Smooth muscle cell (in vitro differentiated cells): Measurements from ENCODE around the gene HTR5A. TPM values are rescaled to one million over a fixed set of nuclear protein-coding genes. Genes with fewer than 3 reads are reported as not detected.

ENCODE experiments used
- DNase-seq: peaks from one replicate; lab custom pipeline; 2025; ENCODE audit not compliant: unreplicated experiment; lab: John Stamatoyannopoulos, UW
- H2AFZ ChIP-seq: fragments of 200-600 bp; sonication (generic); 2 replicates; pipeline ENCODE4 v1.6.0; 2016; ENCODE audit warnings: antibody characterized with exemption, low read depth, mild to moderate bottlenecking
- H3F3A ChIP-seq: fragments of 200-600 bp; sonication (generic); 2 replicates; pipeline ENCODE4 v1.6.0; 2017; ENCODE audit warnings: antibody characterized with exemption, low read depth
- H3K27ac ChIP-seq: fragments of 200-600 bp; sonication (generic); 2 replicates; pipeline ENCODE4 v1.5.1; 2016; ENCODE audit warnings: low read depth, mild to moderate bottlenecking
- H3K27me3 ChIP-seq: fragments of 200-600 bp; sonication (generic); 2 replicates; pipeline ENCODE4 v1.6.1; 2016; ENCODE audit warnings: low read depth, mild to moderate bottlenecking
- H3K36me3 ChIP-seq: fragments of 200-600 bp; sonication (generic); 2 replicates; pipeline ENCODE4 v1.5.1; 2016; ENCODE audit warnings: low read depth
- H3K4me1 ChIP-seq: fragments of 200-600 bp; sonication (generic); 2 replicates; pipeline ENCODE4 v1.5.1; 2016; ENCODE audit warnings: low read depth
- H3K4me2 ChIP-seq: fragments of 200-600 bp; sonication (generic); 2 replicates; pipeline ENCODE4 v1.6.0; 2016; ENCODE audit warnings: mild to moderate bottlenecking
- H3K4me3 ChIP-seq: fragments of 200-600 bp; sonication (generic); 2 replicates; pipeline ENCODE4 v1.5.1; 2016; ENCODE audit warnings: mild to moderate bottlenecking
- H3K79me2 ChIP-seq: fragments of 200-600 bp; sonication (generic); 2 replicates; pipeline ENCODE4 v1.6.0; 2016; ENCODE audit warnings: low read depth, mild to moderate bottlenecking
- H3K9ac ChIP-seq: fragments of 200-600 bp; sonication (generic); 2 replicates; pipeline ENCODE4 v1.6.0; 2016; ENCODE audit warnings: low read depth
- H3K9me3 ChIP-seq: fragments of 200-600 bp; sonication (generic); replicated peaks from 2 replicates; pipeline ENCODE4 v1.5.1; 2016; ENCODE audit warnings: low read depth
- H4K20me1 ChIP-seq: fragments of 200-600 bp; sonication (generic); 2 replicates; pipeline ENCODE4 v1.6.0; 2016; ENCODE audit warnings: low read depth
- WGBS: methylation state at CpG from one replicate; pipeline ENCODE4 v1.1.7; 2016; ENCODE audit warnings: low lambda C conversion rate; 5-methylcytosine and 5-hydroxymethylcytosine counted together
- polyA plus RNA-seq: library from polyadenylated mRNA; unstranded; fragments of >200 nt; fragmentation: Nextera tagmentation; extraction: Ambion mirVana; gene quantifications from 2 replicates; pipeline ENCODE4 v1.2.1, GENCODE V29; 2016
- total RNA-seq: library from RNA; depleted of rRNA; stranded (reverse); fragments of >200 nt; gene quantifications from 2 replicates; pipeline ENCODE4 v1.2.3, GENCODE V29; 2014
- TF ChIP-seq, protein P1 (sequence below): fragments of 200-600 bp; sonication (generic); IDR thresholded peaks from 2 replicates; pipeline ENCODE4 v1.5.1; 2017; ENCODE audit warnings: borderline replicate concordance, mild to moderate bottlenecking, antibody characterized with exemption; ENCODE audit not compliant: insufficient read depth, poor library complexity, severe bottlenecking

HTR5A gene
- not detected in 2 replicates for total RNA-seq
- not detected in 2 replicates for polyA plus RNA-seq

DNA sequence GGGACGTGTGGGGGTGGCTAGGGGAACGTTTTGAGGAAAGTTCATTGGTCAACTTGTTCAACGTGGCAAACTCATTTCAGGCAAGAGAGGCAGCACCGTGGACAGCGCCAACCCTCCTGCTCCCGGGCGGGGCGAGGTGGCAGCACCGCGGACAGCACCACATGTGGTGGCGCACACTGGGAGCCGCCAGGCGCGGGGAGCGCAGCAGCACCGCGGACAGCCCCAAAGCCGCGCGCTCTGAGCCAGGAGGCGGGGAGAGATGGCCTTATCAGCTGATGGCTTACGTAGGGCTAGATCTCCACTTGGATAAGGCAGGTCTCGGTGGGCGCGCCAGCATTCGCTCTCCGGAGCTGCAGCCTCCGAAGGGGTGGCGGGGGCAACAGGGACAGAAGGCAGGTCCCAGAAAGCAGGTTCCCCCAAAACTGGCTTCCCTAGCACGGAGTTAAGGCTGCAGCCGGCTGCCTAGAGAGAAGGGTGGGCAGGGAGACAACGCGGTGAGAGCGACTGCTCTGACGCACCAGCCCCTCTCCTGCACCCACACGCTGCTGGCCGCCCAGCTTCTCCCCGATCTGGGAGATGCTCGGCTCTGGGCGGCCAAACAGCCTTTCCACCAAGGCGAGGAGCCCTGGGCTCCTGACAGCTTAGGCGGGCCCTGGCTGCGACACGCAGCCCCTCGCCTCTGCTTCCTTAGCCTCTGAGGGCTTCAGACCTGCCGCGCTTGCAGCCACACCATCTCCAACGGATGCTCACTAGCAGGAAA, at the start of gene HTR5A:
Gene HTR5A, plus strand, starts transcription at position 333 of the 760 bp plus-strand sequence. CDS start 576 bp downstream, outside the sequence.
- peak; percentile 60 for DNase-seq
- H3K4me3 ChIP-seq: no peak within 1 kb of the TSS
- TF ChIP-seq, protein P1, sequence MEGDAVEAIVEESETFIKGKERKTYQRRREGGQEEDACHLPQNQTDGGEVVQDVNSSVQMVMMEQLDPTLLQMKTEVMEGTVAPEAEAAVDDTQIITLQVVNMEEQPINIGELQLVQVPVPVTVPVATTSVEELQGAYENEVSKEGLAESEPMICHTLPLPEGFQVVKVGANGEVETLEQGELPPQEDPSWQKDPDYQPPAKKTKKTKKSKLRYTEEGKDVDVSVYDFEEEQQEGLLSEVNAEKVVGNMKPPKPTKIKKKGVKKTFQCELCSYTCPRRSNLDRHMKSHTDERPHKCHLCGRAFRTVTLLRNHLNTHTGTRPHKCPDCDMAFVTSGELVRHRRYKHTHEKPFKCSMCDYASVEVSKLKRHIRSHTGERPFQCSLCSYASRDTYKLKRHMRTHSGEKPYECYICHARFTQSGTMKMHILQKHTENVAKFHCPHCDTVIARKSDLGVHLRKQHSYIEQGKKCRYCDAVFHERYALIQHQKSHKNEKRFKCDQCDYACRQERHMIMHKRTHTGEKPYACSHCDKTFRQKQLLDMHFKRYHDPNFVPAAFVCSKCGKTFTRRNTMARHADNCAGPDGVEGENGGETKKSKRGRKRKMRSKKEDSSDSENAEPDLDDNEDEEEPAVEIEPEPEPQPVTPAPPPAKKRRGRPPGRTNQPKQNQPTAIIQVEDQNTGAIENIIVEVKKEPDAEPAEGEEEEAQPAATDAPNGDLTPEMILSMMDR: no peak
- no peaks in the 10 kb centered on the region for H3K79me2 ChIP-seq
- H3K4me1 ChIP-seq: no peaks in the 10 kb centered on the region
- H3K27me3 ChIP-seq: peaks cover 23% of the 10 kb centered on the region
- H3K36me3 ChIP-seq: no peaks in the 10 kb centered on the region
- no peak within 1 kb of the TSS for H2AFZ ChIP-seq
- 5% methylated on average over 48 of the region's 48 CpGs for WGBS
- H3K9ac ChIP-seq: no peak within 1 kb of the TSS
- no peak within 1 kb of the TSS for H3K27ac ChIP-seq
- H4K20me1 ChIP-seq: no peaks in the 10 kb centered on the region
- H3F3A ChIP-seq: no peaks in the 10 kb centered on the region
- no peaks in the 10 kb centered on the region for H3K9me3 ChIP-seq
- no peak within 1 kb of the TSS for H3K4me2 ChIP-seq

DNA sequence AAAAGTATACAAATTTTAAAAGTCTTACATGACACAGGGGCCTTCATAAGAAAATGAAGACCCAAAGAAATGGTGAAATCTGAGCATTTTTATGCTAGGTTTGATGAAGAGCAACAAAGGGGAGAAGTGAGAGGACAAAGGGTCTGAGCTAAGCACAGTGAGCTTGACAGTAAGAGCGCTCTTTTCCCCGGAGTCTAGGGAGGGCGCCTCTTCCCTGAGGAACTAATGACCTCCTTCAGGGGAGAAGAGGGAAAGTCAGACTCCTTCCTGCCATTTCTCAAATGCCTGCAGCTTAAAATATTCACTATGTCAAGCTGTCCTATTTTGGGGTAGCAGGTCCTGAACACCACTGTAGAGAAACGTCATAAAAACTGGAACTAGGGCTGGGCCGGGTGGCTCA, 49.1 kb upstream of the HTR5A start:
- Histone ChIP-seq H3K27ac (no peak overlapping the region), H4K20me1 (no peaks in the 10 kb centered on the region), H3K27me3 (no peaks in the 10 kb centered on the region), H3K36me3 (no peaks in the 10 kb centered on the region), H3K9me3 (no peaks in the 10 kb centered on the region), H3K9ac (no peak overlapping the region), H3F3A (no peaks in the 10 kb centered on the region), H3K4me1 (no peaks in the 10 kb centered on the region), H3K4me3 (no peak overlapping the region), H3K4me2 (no peak overlapping the region), H2AFZ (no peak overlapping the region), H3K79me2 (no peaks in the 10 kb centered on the region)
- 80% methylated on average over 5 of the region's 5 CpGs for WGBS
- no peak for DNase-seq
- TF ChIP-seq, protein P1: no peak

DNA sequence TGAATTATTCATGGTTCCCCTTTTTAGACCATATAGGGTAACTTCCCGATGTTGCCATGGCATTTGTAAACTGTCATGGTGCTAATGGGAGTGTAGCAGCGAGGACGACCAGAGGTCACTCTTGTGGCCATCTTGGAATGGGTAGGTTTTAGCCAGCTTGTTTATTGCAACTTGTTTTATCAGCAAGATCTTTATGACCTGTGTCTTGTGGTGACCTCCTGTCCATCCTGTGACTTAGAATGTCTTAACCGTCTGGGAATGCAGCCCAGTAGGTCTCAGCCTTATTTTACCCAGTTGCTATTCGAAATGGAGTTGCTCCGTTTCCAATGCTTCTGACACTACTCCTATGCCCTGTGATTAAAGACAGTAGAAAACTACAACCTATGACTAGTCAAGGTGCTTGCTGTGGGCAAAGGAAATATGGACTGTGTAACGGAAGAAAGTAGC, 48.4 kb upstream of the HTR5A start:
- Histone ChIP-seq H4K20me1 (no peaks in the 10 kb centered on the region), H3K27ac (peak overlapping the region; percentile 19), H3K9me3 (no peaks in the 10 kb centered on the region), H3K79me2 (no peaks in the 10 kb centered on the region), H3K4me1 (no peaks in the 10 kb centered on the region), H3K36me3 (no peaks in the 10 kb centered on the region), H3K4me3 (no peak overlapping the region), H3K27me3 (no peaks in the 10 kb centered on the region), H3F3A (no peaks in the 10 kb centered on the region), H3K9ac (no peak overlapping the region), H3K4me2 (no peak overlapping the region), H2AFZ (no peak overlapping the region)
- no peak for DNase-seq
- 63% methylated on average over 7 of the region's 7 CpGs for WGBS
- TF ChIP-seq, protein P1: no peak

DNA sequence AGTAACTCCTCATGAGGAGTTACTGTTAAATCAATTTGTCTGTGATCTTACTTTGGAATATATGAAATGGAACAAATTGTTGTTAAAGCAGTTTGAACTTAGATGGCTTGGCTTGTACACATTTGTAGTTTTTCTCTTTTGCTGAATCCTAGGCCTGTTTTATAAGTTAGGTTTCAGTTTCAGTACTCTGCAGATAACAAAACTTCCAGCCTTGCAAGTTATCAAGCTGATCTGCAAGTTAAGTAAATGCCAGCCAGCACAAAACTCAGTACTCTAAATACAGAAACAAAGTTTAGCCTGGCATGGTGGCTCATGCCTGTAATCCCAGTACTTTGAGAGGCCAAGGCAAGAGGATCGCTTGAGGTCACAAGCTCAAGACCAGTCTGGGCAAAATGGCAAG, 42.2 kb upstream of the HTR5A start:
- WGBS: 96% methylated on average over 1 of the region's 1 CpG
- H2AFZ ChIP-seq: no peak overlapping the region
- TF ChIP-seq, protein P1: no peak
- no peaks in the 10 kb centered on the region for H3K4me1 ChIP-seq
- no peaks in the 10 kb centered on the region for H4K20me1 ChIP-seq
- no peaks in the 10 kb centered on the region for H3K36me3 ChIP-seq
- no peak overlapping the region for H3K4me2 ChIP-seq
- no peak overlapping the region for H3K9ac ChIP-seq
- no peaks in the 10 kb centered on the region for H3F3A ChIP-seq
- H3K27ac ChIP-seq: no peak overlapping the region
- no peaks in the 10 kb centered on the region for H3K9me3 ChIP-seq
- no peaks in the 10 kb centered on the region for H3K79me2 ChIP-seq
- H3K27me3 ChIP-seq: no peaks in the 10 kb centered on the region
- DNase-seq: no peak
- H3K4me3 ChIP-seq: no peak overlapping the region
